K562 treated with DMSO at 1 percent for 24 hours (cell line): ENCODE results near the gene PARP15. TPM values are rescaled to one million over a fixed set of nuclear protein-coding genes. Genes with fewer than 3 reads are reported as not detected.

Experiments used
- total RNA-seq: library from RNA; unstranded; fragments of 300-600 nt; gene quantifications from 2 replicates; pipeline ENCODE4 v1.2.3, GENCODE V29; 2022; ENCODE audit warnings: low read depth; ENCODE audit not compliant: insufficient read depth

The PARP15 gene
- total RNA-seq = 0.20 TPM in 1 of 2 replicates, not detected in the other

DNA sequence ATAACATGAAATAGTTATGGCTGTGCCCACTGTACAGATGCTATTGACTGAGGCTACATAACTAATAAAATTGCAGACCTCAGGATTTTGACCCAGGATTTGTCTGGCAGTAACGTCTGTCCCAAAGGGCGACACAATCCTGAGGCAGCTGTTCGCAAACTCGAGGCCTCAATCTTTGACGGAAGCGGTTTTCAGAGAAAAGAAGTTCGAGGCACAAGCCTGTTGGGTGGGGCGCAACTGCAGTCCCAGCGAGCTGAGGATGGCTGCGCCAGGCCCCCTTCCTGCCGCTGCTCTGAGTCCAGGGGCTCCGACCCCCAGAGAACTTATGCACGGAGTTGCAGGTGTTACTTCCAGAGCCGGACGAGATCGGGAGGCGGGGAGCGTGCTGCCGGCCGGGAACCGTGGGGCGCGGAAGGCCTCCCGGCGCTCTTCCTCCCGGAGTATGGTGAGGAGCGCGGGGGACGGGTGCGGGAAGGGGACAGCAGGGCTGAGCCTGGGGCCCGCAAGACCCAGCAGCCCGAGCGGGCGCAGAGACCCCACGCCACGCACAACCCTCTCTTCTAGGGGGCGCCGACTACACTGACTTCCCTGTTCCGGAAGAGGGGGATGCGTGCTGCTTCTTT, at the start of gene PARP15:
TSS of gene PARP15 (plus strand) at position 242 of the 623 bp plus-strand sequence. CDS start at position 260, 18 bp downstream.

DNA sequence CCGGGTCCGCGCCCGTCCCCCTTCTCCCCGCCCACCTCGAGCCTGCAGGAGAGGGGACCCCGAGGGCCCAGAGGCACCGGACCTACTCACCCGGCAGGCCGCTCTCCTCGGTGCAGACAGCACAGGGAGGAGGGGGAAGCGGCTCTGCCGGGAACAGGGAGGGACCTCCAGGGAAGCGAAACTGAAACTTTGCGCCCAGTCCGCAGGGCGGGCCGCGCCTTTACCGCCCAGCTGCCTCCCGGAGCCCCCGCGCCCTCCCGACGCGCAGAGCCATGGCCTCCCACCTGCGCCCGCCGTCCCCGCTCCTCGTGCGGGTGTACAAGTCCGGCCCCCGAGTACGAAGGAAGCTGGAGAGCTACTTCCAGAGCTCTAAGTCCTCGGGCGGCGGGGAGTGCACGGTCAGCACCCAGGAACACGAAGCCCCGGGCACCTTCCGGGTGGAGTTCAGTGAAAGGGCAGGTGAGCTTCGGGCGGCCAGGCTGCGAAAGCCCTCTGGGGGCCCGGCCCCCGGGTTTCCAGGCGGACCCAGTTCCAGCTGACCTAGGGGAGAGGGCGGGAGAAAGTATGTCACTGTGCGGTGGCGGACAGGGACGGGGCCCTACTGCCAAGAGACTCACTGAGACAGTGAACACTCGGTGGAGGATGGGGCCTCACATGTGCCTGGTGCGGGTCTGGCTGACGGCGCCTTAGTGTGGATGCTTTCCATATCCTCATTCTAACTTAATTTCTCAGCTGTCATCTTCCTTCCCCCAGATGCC, 13.1 kb upstream of the PARP15 start, which contains the start of the genes DTX3L and PARP9:
TSS of gene DTX3L (plus strand) at position 184 of the 758 bp plus-strand sequence. CDS start at position 273, 89 bp downstream.
TSS of gene PARP9 (minus strand) at position 146 of the 758 bp plus-strand sequence. CDS start 4,680 bp downstream, outside the sequence.

GRCh38 chr3:122680475-122681283, 103.2 kb downstream of the PARP15 start, which contains the start of gene PARP14:
Gene PARP14, plus strand, starts transcription at chr3:122680839. Its CDS starts 45 bp downstream, at chr3:122680884.

Other genes starting within 250 kb of the PARP15 start
- gene MIX23, start 194.4 kb upstream of the PARP15 start, total RNA-seq = 17.5 and 19.8 TPM in 2 replicates
- gene FAM162A, start 193.5 kb upstream of the PARP15 start, total RNA-seq = 9.8 and 12.6 TPM in 2 replicates
- 2.0 and 2.3 TPM in 2 replicates for gene WDR5B, start 161.6 kb upstream of the PARP15 start, total RNA-seq
- gene KPNA1, start 62.7 kb upstream of the PARP15 start, total RNA-seq = 11.4 and 17.1 TPM in 2 replicates
- gene PARP9, start 13.3 kb upstream of the PARP15 start, total RNA-seq = 5.4 and 7.0 TPM in 2 replicates
- gene DTX3L, start 13.3 kb upstream of the PARP15 start, total RNA-seq = 6.7 and 7.4 TPM in 2 replicates
- 15.9 and 18.1 TPM in 2 replicates for gene PARP14, start 103.2 kb downstream of the PARP15 start, total RNA-seq
- 2.2 and 3.5 TPM in 2 replicates for gene HSPBAP1, start 216.2 kb downstream of the PARP15 start, total RNA-seq
- 1.1 and 1.9 TPM in 2 replicates for gene SLC49A4, start 217.4 kb downstream of the PARP15 start, total RNA-seq